ENCODE data around the gene CD52.
"Not testable (repeated sequence)": the region's sequence is repeated elsewhere in the genome, so short reads cannot be mapped to it uniquely, and the experiment has no call there.

The CD52 gene

GRCh38 chr1:26324550-26324949 lies 6.8 kb downstream of the CD52 start:
- no peak for DNase-seq (ENCODE audit: low read depth in 1 of 2, low spot score in 1 of 2)
- Histone ChIP-seq H3K27me3 (ENCODE audit: insufficient read depth, poor library complexity, severe bottlenecking) (no peaks in the 10 kb centered on the region), H3K4me3 (replicated peaks; ENCODE audit: insufficient read depth, low read length) (no peak overlapping the region), H3K27ac (replicated peaks) (no peak overlapping the region)
- no peak for TF ChIP-seq REST (IDR thresholded peaks at IDR 0.05; ENCODE audit: insufficient replicate concordance, low read depth)
- TF ChIP-seq SPI1 (IDR thresholded peaks at IDR 0.05; ENCODE audit: borderline replicate concordance, low read depth), result no peak
- TF ChIP-seq GABPA (IDR thresholded peaks at IDR 0.05; ENCODE audit: low read depth), result no peak
- no peak for TF ChIP-seq POLR2AphosphoS5 (IDR thresholded peaks at IDR 0.05; ENCODE audit: low read depth)
- no peak for TF ChIP-seq CTCF (IDR thresholded peaks at IDR 0.05; ENCODE audit: insufficient read depth, low read length)

- H3K27me3 ChIP-seq (ENCODE audit: insufficient read depth, poor library complexity, severe bottlenecking), result no peaks in the 10 kb centered on the region
- H3K4me3 ChIP-seq (replicated peaks; ENCODE audit: insufficient read depth, low read length), result no peak overlapping the region
- no peak for DNase-seq (ENCODE audit: low read depth in 1 of 2, low spot score in 1 of 2)
- no peak for TF ChIP-seq GABPA (IDR thresholded peaks at IDR 0.05; ENCODE audit: low read depth)
- no peak for TF ChIP-seq REST (IDR thresholded peaks at IDR 0.05; ENCODE audit: insufficient replicate concordance, low read depth)
- TF ChIP-seq POLR2AphosphoS5 (IDR thresholded peaks at IDR 0.05; ENCODE audit: low read depth), result no peak
- no peak for TF ChIP-seq CTCF (IDR thresholded peaks at IDR 0.05; ENCODE audit: insufficient read depth, low read length)
- TF ChIP-seq SPI1 (IDR thresholded peaks at IDR 0.05; ENCODE audit: borderline replicate concordance, low read depth), result no peak
- no peak overlapping the region for H3K27ac ChIP-seq (replicated peaks)
These were observed 10.2 kb downstream of the CD52 start for GRCh38 chr1:26327956-26328362.

GRCh38 chr1:26328597-26328996 lies 10.8 kb downstream of the CD52 start:
- no peaks in the 10 kb centered on the region for H3K27me3 ChIP-seq (ENCODE audit: insufficient read depth, poor library complexity, severe bottlenecking)
- H3K27ac ChIP-seq (replicated peaks), result no peak overlapping the region
- H3K4me3 ChIP-seq (replicated peaks; ENCODE audit: insufficient read depth, low read length), result no peak overlapping the region
- DNase-seq (ENCODE audit: low read depth in 1 of 2, low spot score in 1 of 2), result no peak
- TF ChIP-seq CTCF (IDR thresholded peaks at IDR 0.05; ENCODE audit: insufficient read depth, low read length), result no peak
- TF ChIP-seq GABPA (IDR thresholded peaks at IDR 0.05; ENCODE audit: low read depth), result no peak
- TF ChIP-seq REST (IDR thresholded peaks at IDR 0.05; ENCODE audit: insufficient replicate concordance, low read depth), result no peak

- not testable (repeated sequence) for H3K4me3 ChIP-seq (replicated peaks; ENCODE audit: insufficient read depth, low read length); DNase-seq (ENCODE audit: low read depth in 1 of 2, low spot score in 1 of 2); H3K27me3 ChIP-seq (ENCODE audit: insufficient read depth, poor library complexity, severe bottlenecking); H3K27ac ChIP-seq (replicated peaks)
These were observed 11.6 kb downstream of the CD52 start for GRCh38 chr1:26329380-26329779.
